Immature natural killer cell (primary cell): Measurements from ENCODE around the gene ACP3. TPM values are rescaled to one million over a fixed set of nuclear protein-coding genes. Genes with fewer than 3 reads are reported as not detected.
"Not testable (repeated sequence)": the region's sequence is repeated elsewhere in the genome, so short reads cannot be mapped to it uniquely, and the experiment has no call there.

Source experiments
- DNase-seq, 3 donors: peaks; one replicate each; pipeline ENCODE4 v3.0.0; 2022; ENCODE audit warnings: mixed read lengths in 1 of 3
- H3K27ac Mint-ChIP-seq, 6 donors: one replicate each; pipeline ENCODE4 v1.8.0; 2020; ENCODE audit warnings: mixed read lengths in 6 of 6, mild to moderate bottlenecking in 5 of 6, inconsistent platforms in 4 of 6, moderate library complexity in 3 of 6
- H3K27me3 Mint-ChIP-seq, 3 donors: one replicate each; pipeline ENCODE4 v1.8.0; 2020 to 2021; ENCODE audit warnings: low read depth in 3 of 3, mild to moderate bottlenecking in 3 of 3, mixed read lengths in 3 of 3, moderate library complexity in 3 of 3, inconsistent platforms in 1 of 3
- H3K36me3 Mint-ChIP-seq, 3 donors: one replicate each; pipeline ENCODE4 v1.8.0; 2020; ENCODE audit warnings: mixed read lengths in 3 of 3, inconsistent platforms in 2 of 3, mild to moderate bottlenecking in 2 of 3
- H3K4me1 Mint-ChIP-seq, 2 donors: one replicate each; pipeline ENCODE4 v1.8.0; 2020; ENCODE audit warnings: inconsistent platforms in 2 of 2, mild to moderate bottlenecking in 2 of 2, mixed read lengths in 2 of 2, moderate library complexity in 1 of 2
- H3K4me3 Mint-ChIP-seq, 5 donors: one replicate each; pipeline ENCODE4 v1.8.0; 2020; ENCODE audit warnings: mild to moderate bottlenecking in 5 of 5, mixed read lengths in 5 of 5, inconsistent platforms in 3 of 5, moderate library complexity in 3 of 5
- H3K9me3 Mint-ChIP-seq, 6 donors: one replicate each; pipeline ENCODE4 v1.8.0; 2020; ENCODE audit warnings: mild to moderate bottlenecking in 6 of 6, mixed read lengths in 6 of 6, inconsistent platforms in 4 of 6, moderate library complexity in 3 of 6
- polyA plus RNA-seq, 3 donors: library from polyadenylated mRNA; unstranded; fragments of 300-500 nt; fragmentation: Illumina TruSeq; gene quantifications; one replicate each; pipeline ENCODE4 v1.2.3, GENCODE V29; 2021

The ACP3 gene
- polyA plus RNA-seq, 3 donors from 2014 or later, result 0.26 to 4.8 (median 1.4) TPM

DNA sequence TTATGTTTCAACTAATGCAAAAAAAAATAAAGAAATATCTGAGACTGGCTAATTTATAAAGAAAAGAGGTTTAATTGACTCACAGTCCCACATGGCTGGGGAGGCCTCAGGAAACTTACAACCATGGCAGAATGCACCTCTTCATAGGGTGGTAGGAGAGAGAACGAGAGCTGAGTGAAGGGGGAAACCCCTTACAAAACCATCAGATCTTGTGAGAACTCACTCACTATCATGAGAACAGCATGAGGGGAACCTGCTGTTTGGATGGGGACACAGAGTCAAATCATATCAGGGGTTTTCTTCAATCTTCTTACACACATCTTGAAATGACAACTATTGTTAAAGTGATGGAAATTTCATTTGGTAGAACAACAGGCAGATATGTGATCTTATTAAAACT lies 75.5 kb downstream of the ACP3 start:
- not testable (repeated sequence) for H3K36me3 Mint-ChIP-seq, H3K27ac Mint-ChIP-seq, H3K9me3 Mint-ChIP-seq, H3K27me3 Mint-ChIP-seq, DNase-seq, H3K4me1 Mint-ChIP-seq, H3K4me3 Mint-ChIP-seq

- Mint-ChIP-seq H3K4me3 (no peak overlapping the region), H3K4me1 (no peaks in the 10 kb centered on the region), H3K9me3 (no peaks in the 10 kb centered on the region), H3K27me3 (peaks cover 0 to 2% (median 0%) of the 10 kb centered on the region in 3 donors), H3K27ac (no peak overlapping the region), H3K36me3 (peaks cover 0 to 4% (median 0%) of the 10 kb centered on the region in 3 donors)
- DNase-seq, result no peak
Measured at GRCh38 chr3:132394320-132394719, 77.1 kb downstream of the ACP3 start.

- no peak for DNase-seq
- H3K27ac Mint-ChIP-seq, result no peak overlapping the region
- H3K4me1 Mint-ChIP-seq, result no peaks in the 10 kb centered on the region
- H3K4me3 Mint-ChIP-seq, result no peak overlapping the region
- H3K9me3 Mint-ChIP-seq, result no peaks in the 10 kb centered on the region
- H3K36me3 Mint-ChIP-seq, result peaks cover 0 to 4% (median 0%) of the 10 kb centered on the region in 3 donors
- H3K27me3 Mint-ChIP-seq, result peaks cover 0 to 2% (median 0%) of the 10 kb centered on the region in 3 donors
Measured at GRCh38 chr3:132395126-132395525, 77.9 kb downstream of the ACP3 start.

GRCh38 chr3:132396255-132396654 lies 79.0 kb downstream of the ACP3 start:
- H3K9me3 Mint-ChIP-seq, result no peaks in the 10 kb centered on the region
- no peak overlapping the region for H3K27ac Mint-ChIP-seq
- H3K4me1 Mint-ChIP-seq, result no peaks in the 10 kb centered on the region
- H3K36me3 Mint-ChIP-seq, result peaks cover 0 to 4% (median 0%) of the 10 kb centered on the region in 3 donors
- no peak overlapping the region for H3K4me3 Mint-ChIP-seq
- H3K27me3 Mint-ChIP-seq, result no peaks in the 10 kb centered on the region
- DNase-seq, result no peak

GRCh38 chr3:132396776-132397175 lies 79.6 kb downstream of the ACP3 start:
- H3K9me3 Mint-ChIP-seq, H3K27me3 Mint-ChIP-seq, H3K27ac Mint-ChIP-seq, H3K4me1 Mint-ChIP-seq, DNase-seq, H3K4me3 Mint-ChIP-seq, H3K36me3 Mint-ChIP-seq: not testable (repeated sequence)

- Mint-ChIP-seq H3K9me3 (no peaks in the 10 kb centered on the region), H3K27ac (no peak overlapping the region), H3K27me3 (peaks cover 0 to 3% (median 2%) of the 10 kb centered on the region in 3 donors), H3K4me1 (no peaks in the 10 kb centered on the region), H3K36me3 (peaks cover 0 to 4% (median 0%) of the 10 kb centered on the region in 3 donors), H3K4me3 (no peak overlapping the region)
- DNase-seq, result peak in 1 of 3 donors; percentile 12
Measured at GRCh38 chr3:132399054-132399929, 82.1 kb downstream of the ACP3 start.

DNA sequence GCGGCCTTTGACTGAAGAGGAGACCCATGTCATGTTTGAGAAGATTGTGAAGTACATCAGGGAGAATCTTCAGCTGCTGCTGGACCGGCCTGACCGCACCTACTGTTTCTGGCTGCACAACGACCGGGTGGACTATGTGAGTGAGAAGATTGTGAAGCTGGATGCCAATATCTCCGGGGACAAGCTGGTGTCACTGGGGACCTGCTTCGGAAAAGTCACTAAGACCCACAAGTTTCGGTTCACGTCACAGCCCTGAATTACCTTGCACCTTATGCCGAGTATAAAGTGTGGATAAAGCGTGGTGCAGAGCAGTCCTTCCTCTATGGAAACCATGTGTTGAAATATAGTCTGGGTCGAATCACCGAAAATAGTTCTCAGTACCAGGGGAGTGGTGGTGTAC lies 84.0 kb downstream of the ACP3 start:
- DNase-seq, result no peak
- no peak overlapping the region for H3K4me3 Mint-ChIP-seq
- H3K36me3 Mint-ChIP-seq, result no peaks in the 10 kb centered on the region
- no peaks in the 10 kb centered on the region for H3K4me1 Mint-ChIP-seq
- no peaks in the 10 kb centered on the region for H3K9me3 Mint-ChIP-seq
- H3K27ac Mint-ChIP-seq, result no peak overlapping the region
- H3K27me3 Mint-ChIP-seq, result peaks cover 0 to 5% (median 3%) of the 10 kb centered on the region in 3 donors

- H3K27ac Mint-ChIP-seq, result no peak overlapping the region
- no peak for DNase-seq
- no peaks in the 10 kb centered on the region for H3K9me3 Mint-ChIP-seq
- H3K27me3 Mint-ChIP-seq, result peaks cover 0 to 5% (median 3%) of the 10 kb centered on the region in 3 donors
- no peak overlapping the region for H3K4me3 Mint-ChIP-seq
- H3K36me3 Mint-ChIP-seq, result no peaks in the 10 kb centered on the region
- H3K4me1 Mint-ChIP-seq, result no peaks in the 10 kb centered on the region
Measured at GRCh38 chr3:132404276-132404675, 87.1 kb downstream of the ACP3 start.

GRCh38 chr3:132405188-132405587 lies 88.0 kb downstream of the ACP3 start:
- no peak overlapping the region for H3K27ac Mint-ChIP-seq
- H3K4me1 Mint-ChIP-seq, result no peaks in the 10 kb centered on the region
- no peaks in the 10 kb centered on the region for H3K9me3 Mint-ChIP-seq
- no peak overlapping the region for H3K4me3 Mint-ChIP-seq
- no peaks in the 10 kb centered on the region for H3K36me3 Mint-ChIP-seq
- DNase-seq, result no peak
- H3K27me3 Mint-ChIP-seq, result peaks cover 0 to 5% (median 3%) of the 10 kb centered on the region in 3 donors

- Mint-ChIP-seq H3K36me3 (no peaks in the 10 kb centered on the region), H3K9me3 (no peaks in the 10 kb centered on the region), H3K27me3 (peaks cover 0 to 5% (median 3%) of the 10 kb centered on the region in 3 donors), H3K4me3 (no peak overlapping the region), H3K27ac (no peak overlapping the region), H3K4me1 (no peaks in the 10 kb centered on the region)
- DNase-seq, result no peak
Measured at GRCh38 chr3:132405609-132406299, 88.5 kb downstream of the ACP3 start.

DNA sequence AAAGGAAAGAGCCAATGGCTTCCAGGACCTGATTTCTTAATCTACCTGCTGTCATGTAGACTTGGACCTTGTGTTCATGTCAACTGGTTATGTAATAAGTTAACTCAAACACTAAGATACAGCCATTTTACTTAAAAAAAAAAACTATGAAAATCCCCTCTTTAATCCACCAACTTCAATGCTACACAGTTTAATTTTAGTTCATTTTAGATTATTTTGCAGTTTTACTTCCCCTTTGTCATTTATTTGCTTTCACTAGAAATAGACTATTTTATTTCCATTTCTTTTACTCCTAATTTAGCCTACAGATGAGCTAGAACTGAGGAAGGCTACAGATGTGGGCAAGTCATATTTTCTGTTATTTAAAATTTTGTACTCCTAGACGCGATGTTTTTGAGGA lies 89.4 kb downstream of the ACP3 start:
- H3K27me3 Mint-ChIP-seq, result peaks cover 1 to 7% (median 5%) of the 10 kb centered on the region in 3 donors
- no peak overlapping the region for H3K4me3 Mint-ChIP-seq
- no peak for DNase-seq

GRCh38 chr3:132407025-132407424 lies 89.8 kb downstream of the ACP3 start:
- H3K4me3 Mint-ChIP-seq, result no peak overlapping the region
- H3K27ac Mint-ChIP-seq, result no peak overlapping the region
- H3K9me3 Mint-ChIP-seq, result no peaks in the 10 kb centered on the region
- H3K36me3 Mint-ChIP-seq, result no peaks in the 10 kb centered on the region
- peaks cover 1 to 7% (median 5%) of the 10 kb centered on the region in 3 donors for H3K27me3 Mint-ChIP-seq
- no peak for DNase-seq
- no peaks in the 10 kb centered on the region for H3K4me1 Mint-ChIP-seq

More for the DNA sequence above, 89.4 kb downstream of the ACP3 start:
- Mint-ChIP-seq H3K36me3 (no peaks in the 10 kb centered on the region), H3K27ac (no peak overlapping the region), H3K4me1 (no peaks in the 10 kb centered on the region), H3K9me3 (no peaks in the 10 kb centered on the region)
